Forelimb muscle (tissue), 1 donor: ENCODE results near the gene LFNG. TPM values are rescaled to one million over a fixed set of nuclear protein-coding genes. Genes with fewer than 3 reads are reported as not detected.
"Not testable (repeated sequence)": the region's sequence is repeated elsewhere in the genome, so short reads cannot be mapped to it uniquely, and the experiment has no call there.

Source experiments
- DNase-seq: peaks from one replicate; pipeline ENCODE4 v3.0.0-alpha.2; 2013; ENCODE audit warnings: low read depth
- polyA plus RNA-seq: library from polyadenylated mRNA; unstranded; fragments of 120-200 nt; gene quantifications from one replicate; pipeline ENCODE4 v1.2.1, GENCODE V29; 2013; ENCODE audit not compliant: insufficient read length

LFNG gene
- polyA plus RNA-seq, 1 donor = 19.7 TPM

DNA sequence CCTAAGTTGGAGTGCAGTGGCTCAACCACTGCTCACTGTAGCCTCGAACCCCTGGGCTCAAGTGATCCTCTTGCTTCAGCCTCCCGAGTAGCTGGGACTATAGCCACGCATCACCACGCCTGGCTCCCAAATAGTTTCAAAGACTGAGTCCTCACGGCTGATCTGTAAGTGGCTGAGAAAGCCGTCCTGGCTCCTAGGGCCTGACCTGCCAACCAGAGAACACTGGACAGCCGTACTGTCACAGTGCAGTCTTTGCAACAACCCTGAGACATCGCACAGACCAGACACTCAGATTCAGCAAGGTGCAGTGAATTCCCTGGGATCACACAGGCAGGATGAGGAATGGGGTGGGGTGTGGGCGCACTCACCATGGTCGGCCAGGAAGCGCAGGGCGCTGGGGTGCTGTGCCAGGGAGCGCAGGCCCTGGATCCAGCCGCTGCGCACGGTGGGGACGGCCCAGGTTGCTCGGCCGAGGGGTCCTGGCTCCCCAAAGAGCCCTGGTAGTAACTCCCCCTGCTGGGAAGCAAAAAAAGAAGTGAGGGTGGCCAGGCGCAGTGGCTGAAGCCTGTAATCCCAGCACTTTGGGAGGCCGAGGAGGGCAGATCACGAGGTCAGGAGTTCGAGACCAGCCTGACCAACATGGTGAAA lies 25.1 kb downstream of the LFNG start:
- no peak for DNase-seq

DNA sequence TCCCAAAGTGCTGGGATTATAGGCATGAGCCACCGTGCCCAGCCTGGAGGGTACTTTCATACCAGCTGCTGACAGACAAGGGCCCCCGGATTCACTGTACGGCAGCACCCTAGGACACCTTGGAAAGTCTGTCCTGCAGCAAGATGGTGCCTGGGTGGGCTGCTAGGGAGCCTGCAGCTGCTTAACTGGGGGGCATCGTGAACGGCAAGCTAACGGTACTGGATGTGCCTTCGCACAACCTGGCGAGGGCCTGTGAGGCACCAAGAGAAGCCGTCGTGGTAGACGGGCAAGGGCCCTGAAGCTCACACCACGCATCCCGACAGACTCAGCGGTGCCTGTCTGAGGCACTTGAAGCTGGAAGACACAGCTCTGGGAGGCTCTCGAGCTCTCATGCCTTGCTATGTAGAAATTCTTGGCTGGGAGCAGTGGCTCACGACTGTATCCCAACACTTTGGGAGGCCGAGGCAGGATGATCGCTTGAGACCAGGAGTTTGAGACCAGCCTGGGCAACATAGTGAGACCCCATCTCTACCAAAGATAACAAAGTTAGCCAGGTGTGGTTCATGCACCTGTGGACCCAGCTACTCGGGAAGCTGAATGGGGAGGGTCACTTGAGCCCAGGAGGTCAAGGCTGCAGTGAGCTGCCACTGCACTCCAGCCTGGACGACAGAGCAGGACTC lies 26.3 kb downstream of the LFNG start:
- DNase-seq = no peak

DNA sequence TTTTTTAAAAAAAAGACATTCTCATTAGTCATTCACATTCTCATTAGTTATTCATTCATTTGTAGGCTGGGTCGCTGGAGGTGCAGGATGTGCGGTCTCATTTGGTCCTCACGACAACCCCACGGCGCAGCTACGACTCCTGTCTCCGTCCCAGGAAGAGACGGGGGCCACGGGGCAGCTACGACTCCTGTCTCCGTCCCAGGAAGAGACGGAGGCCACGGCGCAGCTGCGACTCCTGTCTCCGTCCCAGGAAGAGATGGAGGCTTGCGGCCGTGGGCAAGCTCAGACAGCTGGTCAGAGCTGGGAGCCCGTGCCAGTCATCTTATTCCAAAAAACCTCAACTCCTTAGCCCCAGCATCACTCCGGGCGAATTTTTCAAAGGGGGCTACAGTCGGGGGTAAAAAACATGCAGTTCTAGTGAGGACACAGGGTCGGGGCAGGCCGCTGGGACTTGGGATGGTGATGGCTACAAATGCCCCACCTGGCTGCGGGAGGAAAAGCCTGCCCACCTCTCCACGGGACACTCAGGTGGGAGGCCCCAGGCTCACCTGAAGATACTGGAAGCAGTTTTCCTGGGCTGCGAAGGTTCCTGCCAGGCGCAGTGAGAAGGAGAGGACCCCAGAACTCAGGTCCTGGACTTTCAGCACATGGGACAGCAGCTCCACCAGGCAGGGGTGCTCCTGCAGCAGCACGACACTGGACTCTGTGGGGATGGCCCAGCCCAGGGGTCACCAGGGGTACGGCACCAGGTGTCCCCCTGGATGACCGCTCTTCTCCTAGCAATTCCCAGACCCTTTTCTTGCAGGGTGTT lies 27.4 kb downstream of the LFNG start:
- no peak for DNase-seq

DNA sequence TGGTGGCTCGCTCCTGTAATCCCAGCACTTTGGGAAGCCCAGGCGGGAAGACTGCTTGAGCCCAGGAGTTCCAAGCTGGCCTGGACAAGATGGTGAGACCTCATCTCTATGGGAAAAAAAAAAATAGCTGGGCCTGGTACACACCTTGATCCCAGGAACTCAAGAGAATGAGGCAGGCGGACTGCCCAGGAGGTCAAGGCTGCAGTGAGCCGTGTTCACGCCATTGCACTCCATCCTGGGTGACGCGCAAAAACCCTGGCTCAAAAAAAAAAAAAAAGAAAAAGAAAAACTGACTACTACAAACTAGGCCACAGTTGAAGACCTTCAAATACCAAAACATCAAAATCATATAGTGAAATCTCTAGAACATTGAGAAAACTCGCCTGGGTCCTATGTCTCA lies 31.8 kb downstream of the LFNG start:
- no peak for DNase-seq

DNA sequence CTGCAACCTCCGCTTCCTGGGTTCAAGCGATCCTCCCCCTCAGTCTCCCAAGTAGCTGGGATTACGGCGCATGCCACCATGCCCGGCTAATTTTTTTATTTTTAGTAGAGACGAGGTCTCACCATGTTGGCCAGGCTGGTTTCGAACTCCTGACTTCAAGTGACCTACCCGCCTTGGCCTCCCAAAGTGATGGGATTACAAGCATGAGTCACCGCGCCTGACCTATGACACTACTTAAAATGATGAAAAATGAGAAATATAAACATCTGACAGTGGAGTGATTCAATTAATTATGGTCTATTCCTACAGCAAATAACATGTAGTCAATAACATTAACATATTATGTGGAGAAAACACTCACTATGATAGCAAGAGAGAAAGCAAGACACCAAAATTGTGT lies 33.5 kb downstream of the LFNG start:
- DNase-seq = no peak

DNA sequence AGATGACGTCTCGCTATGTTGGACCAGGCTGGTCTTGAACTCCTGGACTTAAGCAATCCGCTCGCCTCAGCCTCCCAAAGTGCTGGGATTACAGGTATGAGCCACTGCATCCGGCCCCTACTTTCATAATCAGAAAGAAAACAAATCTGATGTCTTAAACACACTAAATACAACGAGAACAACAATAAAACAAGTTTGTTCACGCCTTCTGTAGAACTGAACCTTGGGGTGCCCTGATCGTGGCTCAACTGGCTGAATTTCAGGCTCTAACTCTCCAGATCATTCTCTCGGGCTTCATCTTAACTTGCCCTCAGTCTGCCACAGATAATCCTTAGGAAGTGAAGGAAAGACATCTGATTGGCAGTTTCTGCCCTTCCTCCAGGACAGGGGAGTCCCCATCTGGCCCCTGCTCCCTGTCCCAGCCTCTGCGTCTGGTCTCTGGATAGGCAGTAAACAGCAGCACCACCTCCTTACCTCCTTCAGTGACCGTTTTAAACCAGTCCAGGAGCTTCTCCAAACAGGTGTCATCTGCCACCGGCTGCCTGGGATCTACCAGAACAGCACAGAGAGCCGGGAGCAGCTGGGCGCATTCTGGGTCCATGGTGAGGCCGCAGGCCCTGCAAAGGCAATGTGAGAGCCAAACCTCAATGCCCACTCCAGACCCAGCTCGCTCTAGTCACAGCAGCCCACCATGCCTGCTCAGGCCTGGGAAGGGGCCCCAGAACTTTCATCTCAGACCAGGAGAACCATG lies 34.4 kb downstream of the LFNG start:
- DNase-seq = no peak

DNA sequence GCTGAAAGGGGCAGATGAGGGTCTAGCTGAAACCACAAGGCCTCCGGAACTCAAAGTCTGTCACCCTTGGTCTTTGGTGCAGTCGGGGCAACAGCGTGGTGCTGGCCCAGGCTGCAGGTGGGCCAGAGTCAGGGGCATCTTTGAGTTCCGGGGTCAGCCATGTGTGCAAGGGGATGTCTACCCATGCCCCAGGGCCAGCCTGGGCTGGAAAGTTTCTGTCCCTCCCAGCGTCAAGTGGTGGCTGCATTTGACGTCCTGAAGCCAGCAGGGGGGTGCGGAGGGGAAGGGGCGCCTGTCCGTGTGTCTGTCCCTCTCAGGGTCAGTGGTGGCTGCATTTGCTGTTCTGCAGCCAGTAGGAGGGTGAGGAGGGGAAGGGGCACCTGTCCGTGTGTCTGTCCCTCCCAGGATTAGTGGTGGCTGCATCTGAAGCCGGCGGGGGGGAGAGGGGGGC lies 35.1 kb downstream of the LFNG start:
- no peak for DNase-seq

DNA sequence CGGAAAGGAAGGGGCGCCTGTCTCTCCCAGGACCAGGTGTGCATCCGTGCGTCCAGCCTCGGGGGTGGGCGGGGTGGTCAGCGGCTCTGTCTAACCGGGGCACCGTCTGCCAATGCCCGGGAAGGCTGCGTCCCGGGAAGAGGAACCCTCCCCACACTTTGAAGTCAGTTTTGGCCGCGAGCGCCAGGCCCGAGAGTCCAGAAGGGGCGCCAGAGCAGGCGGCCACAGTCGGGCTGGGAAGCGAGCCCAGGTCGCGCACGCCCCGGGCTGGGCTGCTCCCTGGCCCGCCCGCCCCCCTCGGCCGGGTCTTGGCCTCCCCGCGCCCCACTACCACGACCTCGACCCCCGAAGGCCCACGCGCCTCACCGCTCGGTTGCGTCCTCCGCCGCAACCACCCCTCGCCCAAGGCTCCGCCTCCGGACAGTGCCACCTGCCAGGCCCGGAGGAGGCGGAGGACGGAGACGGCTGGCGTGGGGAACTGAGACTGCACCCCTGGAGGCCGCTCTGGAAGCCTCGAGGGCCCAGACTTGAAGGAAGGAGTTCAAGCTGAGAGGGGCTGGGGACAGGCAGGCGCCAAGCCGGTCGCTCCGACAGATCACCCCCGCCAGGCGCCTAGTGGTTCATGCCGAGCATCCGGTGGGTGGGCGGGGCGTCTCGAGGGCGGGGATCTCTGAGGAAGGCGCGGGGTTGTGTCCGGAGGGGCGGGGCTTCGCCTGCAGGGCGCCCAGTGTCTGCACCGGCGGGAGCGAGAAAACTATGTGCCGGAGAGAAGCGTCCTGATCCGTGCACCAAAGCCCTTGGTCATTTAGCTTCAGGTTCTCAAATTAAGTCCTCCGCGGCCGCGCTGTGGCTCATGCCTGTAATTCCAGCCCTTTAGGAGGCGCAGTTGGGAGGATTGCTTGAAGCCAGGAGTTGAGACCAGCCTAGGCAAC lies 35.8 kb downstream of the LFNG start, which contains the start of gene BRAT1:
TSS of gene BRAT1 (minus strand) at position 404 of the 932 bp plus-strand sequence. CDS start 1,093 bp downstream, outside the sequence.
- DNase-seq = peak; percentile 74

DNA sequence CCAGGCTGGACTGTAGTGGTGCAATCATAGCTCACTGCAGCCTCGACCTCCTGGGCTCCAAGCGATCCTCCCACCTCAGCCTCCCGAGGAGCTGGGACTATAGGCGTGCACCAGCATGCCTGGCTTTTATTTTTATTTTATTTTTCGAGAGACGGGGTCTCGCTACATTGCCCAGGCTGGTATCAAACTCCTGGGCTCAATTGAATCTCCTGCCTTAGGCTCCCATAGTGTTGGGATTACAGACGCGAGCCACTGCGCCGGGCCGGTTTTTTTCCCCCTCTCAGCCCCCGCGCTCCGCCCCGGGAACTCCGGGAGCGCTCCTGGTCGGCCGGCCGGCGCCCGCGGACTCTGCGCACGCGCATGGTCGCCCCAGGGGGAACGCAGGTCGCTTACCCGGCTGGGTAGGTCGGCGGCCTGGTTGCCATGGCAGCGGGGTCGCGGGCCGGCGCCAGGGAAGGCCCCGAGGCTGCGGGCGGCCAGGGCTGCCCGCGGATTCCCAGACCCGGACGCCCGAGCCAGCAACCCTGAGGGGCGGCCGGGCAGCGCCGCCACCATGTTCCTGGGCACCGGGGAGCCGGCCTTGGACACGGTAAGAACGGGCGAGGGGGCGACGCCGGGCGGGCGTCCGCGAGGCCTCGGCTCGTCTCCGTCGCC lies 39.2 kb downstream of the LFNG start, which contains the start of gene IQCE:
TSS of gene IQCE (plus strand) at position 351 of the 654 bp plus-strand sequence. CDS start at position 554, 203 bp downstream.
- peak; percentile 34 for DNase-seq

DNA sequence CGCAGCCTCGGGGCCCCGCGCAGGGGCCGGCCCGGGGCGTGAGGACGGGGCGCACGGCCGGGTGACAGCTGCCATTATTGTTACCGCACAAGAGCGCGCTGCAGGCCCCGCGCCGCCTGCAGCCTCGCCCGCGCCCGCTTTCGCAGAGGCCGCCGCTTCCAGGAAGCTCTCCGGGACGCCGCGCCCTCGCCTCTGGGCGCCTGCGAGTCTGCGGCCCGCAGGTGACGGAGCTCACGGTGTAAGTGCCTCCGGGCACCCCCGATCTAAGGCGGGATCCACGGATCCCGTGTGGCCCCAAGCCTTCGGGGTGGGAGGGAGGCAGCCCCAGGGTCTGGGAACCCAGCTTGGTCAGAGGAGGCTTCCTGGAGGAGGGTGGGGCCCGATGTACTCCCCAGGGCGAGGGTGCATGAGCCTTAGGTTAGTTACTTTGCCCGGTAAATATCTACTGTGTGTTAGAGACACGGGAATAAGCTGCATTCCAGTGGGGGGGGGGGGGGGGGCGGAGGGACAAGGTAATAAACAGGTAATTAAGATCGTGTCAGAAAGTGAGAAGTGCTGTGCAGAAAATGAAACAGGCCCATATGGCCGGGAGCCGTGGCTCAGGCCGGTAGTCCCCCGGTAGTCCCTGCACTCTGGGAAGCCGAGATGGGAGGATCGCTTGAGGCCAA lies 39.8 kb downstream of the LFNG start:
- DNase-seq = no peak

DNA sequence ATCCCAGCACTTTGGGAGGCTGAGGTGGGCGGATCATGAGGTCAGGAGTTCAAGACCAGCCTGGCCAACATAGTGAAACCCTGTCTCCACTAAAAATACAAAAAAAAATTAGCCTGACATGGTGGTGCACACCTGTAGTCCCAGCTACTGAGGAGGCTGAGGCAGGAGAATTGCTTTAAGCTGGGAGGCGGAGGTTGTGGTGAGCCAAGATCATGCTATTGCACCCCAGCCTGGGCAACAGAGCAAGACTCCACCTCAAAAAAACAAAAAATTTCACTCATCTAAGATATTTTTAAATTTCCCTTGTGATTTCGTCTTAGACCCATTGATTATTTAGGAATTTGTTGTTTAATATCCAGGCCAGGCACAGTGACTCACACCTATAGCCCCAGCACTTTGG lies 44.4 kb downstream of the LFNG start:
- DNase-seq = not testable (repeated sequence)

DNA sequence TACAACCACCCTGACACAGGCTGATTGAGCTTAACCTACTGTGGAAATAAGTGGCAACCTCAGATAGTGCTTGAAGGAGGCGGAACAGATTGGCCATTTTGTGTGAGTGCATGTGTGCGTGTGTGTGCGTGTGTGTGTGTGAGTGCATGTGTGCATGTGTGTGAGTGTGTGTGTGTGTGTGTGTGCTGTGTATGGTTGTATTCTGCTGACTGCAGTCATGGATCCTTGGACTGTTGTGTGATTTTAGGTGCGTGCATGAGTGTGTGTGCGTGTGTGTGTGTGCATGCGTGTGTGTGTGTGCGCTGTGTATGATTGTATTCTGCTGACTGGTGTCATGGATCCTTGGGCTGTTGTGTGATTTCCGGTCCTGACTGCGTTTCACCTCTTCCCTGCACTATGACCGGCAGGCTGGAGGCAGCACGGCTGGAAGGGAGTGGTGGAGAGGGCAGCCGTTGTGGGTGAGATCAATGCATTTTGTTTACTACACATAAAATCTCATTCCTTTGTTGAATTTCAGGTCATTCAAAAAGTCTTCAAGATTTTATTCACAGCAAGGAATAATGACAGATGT lies 45.5 kb downstream of the LFNG start:
- no peak for DNase-seq

DNA sequence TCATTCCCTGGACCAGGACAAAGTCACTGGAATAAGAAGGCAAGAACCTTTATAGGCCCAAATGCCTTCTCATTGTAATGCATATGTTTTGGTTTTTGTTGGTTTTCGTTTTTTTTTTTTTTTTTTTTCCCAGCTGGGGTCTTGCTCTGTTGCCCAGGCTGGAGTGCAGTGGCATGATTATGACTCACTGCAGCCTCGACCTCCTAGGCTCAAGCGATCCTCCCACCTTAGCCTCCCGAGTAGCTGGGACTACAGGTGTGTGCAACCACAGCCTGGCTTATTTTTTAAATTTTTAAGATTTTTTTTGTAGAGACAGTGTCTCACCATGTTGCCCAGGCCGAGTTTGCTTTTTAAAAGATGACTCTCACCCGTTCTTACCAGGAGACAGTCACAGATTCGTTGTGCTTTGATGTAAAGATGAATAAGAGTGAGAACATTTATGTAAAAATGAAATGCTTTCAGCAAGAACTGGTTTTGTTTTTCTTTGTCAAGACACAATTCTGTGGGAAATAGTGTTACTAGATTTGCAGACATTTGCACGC lies 46.8 kb downstream of the LFNG start:
- DNase-seq = no peak

DNA sequence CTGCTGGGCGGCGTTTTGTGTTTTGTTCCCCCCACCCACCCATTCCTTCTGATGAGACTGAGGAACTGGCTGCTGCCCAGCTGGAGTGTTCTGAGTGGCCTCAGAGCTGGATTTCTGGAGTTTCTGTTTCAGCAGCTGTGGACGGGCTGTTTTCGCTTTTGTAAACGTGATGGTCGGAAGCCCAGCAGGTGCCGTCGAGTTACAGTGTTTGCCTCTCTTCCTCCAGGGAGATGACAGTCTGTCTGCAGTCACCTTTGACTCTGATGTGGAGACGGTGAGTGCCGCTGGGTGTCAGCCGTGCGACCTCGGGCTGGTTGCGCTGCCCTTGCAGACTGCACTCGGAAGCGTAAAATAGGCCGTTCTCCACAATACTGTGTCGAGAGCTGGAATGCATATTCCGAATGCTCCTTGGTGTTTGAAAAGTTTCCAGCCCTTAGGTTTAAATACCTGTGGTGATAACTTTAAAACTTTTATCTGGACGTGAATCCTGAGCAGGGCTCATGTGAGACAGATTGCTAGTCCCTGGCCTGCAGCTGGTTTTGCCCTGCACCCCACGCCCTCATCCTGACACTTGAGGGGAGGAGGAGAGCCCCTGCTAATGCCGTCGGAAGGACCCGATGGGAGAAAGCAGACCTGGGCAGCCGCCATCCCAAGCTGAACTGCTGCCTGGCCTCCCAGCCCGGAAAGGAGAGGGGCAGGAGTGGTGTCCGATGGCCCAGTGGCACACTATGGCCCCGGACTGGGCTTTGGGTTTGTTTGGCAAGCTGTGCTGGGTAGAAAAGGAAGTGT lies 47.5 kb downstream of the LFNG start:
- DNase-seq = peak; percentile 43

DNA sequence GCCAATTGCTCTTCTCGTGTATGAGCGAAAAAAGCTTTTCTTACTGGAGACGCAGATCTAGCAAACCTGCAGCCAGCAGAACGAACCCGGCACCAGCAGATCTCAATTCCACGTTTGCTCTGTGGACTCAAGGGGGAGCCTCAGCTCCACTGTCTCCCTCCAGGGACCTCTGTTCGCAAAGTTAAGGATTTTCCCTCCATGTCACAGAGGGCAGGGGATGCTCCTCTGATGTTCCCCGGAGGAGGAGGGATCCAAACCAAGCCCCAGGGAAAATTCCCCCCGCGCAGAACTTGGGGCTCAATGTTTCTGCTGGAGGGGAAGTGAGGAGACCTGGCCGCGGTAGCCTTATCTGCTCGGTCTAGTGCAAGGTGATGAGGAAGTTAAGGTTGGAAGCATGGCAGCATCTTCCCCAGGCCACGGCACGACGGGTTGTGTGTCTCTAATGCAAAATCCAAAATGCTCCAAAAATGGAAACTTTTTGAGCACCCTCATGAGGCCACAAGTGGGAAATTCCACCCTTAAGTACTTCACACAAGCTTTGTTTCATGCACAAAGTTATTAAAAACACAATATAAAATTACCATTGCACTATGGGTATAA lies 48.2 kb downstream of the LFNG start:
- no peak for DNase-seq

DNA sequence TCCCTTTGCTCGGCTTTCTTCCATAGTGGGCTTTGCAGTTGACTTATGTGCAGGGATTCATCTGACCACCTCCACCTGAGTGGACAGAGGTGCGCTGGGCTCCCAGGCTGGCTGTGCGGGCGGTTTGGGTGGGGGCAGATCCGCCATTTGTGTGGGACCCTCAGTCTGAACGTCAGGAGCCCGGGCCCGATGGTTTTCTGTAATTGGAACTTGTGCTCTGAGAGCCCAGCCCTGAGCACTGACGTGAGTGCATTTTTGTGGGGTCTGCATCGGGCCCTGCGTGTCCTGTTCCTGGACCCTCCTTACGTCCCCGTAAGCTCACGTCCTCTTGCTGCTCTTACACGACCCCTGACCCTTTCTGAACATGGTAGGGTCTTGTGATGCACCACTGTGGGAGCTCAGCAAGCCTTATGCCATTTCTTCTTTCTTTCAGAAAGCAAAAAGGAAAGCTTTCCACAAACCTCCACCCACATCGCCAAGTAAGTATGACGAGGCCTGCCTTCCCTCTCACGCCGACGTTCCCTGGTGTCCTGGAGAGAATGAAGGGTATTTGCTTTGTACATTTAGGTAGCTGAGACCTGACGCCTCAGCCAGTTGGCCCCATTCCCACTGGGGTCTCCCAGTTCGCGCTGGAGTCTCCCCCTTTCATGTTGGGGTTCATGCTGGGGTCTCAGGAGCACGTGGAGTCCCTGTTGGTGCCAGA lies 49.1 kb downstream of the LFNG start:
- DNase-seq = no peak

DNA sequence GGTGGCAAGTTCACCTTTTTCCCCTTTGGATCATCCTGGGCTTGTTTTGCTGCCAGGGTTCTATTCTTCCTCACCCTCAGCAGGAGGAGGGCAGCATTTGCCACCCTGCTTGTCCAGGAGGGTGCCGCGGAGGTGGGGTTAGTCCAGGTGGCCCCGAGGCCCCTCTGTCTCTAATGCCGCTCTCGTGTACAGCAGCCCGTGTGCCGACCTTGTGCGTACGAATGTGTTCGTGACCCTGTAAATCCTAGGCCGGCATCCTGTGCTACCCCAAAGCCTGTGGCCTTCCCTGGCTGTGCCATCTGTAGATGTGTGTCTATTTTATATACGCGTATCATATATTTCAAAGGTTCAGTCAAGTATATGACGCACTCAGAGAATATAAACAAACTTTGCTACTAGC lies 49.8 kb downstream of the LFNG start:
- no peak for DNase-seq
